NCI-H2227 treated with DMSO at 0.1 percent for 48 hours (cell line): ENCODE results near the gene TRPM2.

Source experiments
- DNase-seq: peaks from one replicate; lab custom pipeline; 2025; lab: John Stamatoyannopoulos, UW

TRPM2 gene

DNA sequence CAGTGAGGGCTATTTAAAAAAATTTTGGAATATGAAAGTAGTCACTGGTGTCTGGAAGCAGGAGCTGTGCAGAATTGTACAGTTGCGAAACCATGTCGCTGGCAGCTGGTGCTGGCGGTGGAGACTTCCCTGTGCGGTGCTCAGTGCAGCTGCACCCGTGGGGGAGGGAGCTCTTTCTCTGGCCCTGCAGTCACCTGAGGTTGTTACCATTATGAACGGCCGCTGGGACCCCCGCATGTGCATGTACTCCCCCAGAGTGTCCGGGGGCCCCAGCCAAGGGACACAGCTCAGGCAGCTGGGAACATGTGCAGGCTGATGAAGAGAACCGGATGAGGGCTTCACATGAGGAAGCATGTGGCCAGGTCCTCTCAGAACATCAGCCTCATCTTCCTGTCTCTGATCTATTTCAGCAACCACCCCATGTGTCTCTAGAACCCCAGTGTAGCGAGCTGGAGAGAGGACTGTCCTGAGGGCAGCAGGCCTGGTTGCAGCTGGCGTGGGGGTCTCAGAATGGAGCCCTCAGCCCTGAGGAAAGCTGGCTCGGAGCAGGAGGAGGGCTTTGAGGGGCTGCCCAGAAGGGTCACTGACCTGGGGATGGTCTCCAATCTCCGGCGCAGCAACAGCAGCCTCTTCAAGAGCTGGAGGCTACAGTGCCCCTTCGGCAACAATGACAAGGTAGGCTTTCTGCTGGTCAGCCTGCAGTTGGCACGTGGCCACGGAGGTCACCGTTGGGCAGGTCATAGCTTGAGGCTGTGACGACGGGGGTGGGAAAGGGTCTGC lies at the start of gene TRPM2:
Gene TRPM2, plus strand, starts transcription at position 431 of the 780 bp plus-strand sequence. Its CDS starts 80 bp downstream, at position 511.
- no peak for DNase-seq

GRCh38 chr21:44304011-44304616 lies 49.3 kb upstream of the TRPM2 start:
- DNase-seq = no peak

DNA sequence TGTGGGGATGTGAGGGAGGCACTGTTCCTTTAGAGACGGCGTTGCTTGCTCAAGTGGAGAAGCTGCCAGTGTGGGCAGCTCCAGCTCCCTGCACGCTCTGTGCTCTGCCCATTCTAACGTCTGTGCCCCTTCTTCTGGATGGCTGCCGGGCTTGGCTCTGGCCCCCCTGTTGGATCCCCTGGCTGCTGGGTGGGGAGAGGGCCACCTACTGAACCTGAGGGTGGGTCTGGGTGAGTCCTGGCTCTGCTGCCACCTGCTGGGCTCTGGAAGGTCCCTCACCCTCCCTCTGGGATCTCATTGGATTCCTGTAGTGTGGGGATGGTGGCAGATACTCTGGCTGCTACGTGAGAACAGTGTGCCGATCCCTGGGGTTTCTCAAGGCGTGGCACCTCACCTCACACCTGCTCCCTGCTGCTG lies 48.5 kb upstream of the TRPM2 start:
- no peak for DNase-seq

DNA sequence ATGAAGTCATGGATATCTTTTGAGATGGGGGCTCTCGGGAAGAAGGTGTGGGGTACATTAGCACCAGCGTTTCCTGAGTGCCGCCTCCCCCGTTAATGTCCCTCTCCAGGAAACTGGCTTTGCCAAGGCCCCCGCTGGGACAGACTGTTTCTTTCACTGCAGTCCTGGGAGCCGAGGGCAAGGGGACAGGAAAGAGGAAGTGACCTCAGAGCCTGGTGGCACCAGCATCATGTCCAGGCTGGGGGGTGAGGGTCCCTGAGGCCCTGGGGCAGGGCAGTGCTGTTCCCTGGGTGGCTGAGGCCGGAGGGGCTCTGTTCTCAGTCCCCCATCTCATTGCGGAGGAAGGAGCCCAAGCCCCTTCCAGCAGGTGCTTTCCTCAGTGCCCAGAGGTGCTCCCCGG lies 47.7 kb upstream of the TRPM2 start:
- DNase-seq = no peak

GRCh38 chr21:44306936-44307704 lies 46.3 kb upstream of the TRPM2 start:
- DNase-seq = no peak

DNA sequence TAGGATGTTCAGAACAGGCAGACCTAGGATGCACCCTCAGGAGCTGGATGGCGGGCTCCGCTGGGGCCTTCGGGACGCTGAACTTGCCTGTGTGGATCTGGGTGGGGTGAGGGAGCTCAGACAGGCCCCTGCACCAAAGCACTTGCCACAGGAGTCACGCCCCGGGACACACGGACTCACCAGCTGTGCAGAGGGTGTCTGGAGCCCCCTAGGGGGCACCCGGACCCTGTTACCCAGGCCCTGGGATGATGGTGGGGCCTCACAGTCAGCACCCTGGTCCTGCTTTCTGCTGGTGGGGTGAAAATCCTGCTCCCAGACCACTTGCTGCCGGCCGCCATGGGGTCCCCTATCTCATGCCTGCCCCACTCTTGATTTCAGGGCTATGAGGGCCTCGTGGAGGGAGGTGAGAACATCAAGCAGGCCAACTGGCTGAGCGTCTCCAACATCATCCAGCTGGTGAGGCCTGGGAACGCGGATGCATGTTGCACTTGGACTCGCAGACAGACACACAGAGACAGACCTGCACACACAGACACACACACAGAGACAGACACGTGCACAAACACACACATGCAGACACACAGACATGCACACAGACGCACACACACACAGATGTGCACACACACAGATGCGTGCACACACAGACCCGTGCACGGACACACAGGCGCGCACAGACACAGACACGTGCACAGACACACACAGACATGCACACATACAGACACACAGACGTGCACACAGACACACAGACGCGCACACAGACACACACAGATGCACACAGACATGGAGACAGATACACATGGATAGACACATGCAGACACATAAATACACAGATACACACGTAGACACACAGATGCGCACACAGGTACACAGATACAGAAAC lies 42.6 kb upstream of the TRPM2 start:
- DNase-seq = no peak

DNA sequence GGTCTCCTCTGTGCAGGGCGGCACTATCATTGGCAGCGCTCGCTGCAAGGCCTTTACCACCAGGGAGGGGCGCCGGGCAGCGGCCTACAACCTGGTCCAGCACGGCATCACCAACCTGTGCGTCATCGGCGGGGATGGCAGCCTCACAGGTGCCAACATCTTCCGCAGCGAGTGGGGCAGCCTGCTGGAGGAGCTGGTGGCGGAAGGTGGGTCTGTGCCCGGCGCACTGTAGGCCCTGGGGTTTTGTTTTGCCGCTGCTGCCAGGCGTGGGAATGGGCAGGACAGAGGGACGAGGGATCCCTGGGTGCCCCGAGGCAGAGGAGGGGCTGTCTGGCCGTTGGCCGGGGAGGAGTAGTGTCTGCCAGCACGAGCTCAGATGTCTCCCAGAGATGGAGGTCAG lies 41.3 kb upstream of the TRPM2 start:
- no peak for DNase-seq

- no peak for DNase-seq
These were observed 40.7 kb upstream of the TRPM2 start for GRCh38 chr21:44312716-44313115.

DNA sequence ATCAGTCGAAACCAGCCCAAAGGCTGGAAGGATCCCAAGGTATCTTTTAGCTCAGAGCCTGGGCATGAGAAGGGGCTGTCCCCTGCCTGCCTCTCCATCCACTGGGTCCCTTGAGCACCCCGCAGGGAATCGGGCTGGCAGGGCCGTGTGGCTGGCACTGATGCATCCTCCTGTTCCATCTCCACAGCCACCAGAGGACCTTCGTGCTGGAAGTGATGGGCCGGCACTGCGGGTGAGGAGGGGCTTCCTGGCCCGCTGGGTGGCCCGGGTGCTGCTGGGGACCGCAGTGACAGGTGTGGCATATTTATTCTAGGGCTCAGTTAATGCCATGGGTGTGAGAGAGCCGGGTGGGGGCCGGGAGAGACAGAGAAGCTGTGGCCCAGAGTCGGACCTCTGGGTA lies 40.0 kb upstream of the TRPM2 start:
- no peak for DNase-seq

DNA sequence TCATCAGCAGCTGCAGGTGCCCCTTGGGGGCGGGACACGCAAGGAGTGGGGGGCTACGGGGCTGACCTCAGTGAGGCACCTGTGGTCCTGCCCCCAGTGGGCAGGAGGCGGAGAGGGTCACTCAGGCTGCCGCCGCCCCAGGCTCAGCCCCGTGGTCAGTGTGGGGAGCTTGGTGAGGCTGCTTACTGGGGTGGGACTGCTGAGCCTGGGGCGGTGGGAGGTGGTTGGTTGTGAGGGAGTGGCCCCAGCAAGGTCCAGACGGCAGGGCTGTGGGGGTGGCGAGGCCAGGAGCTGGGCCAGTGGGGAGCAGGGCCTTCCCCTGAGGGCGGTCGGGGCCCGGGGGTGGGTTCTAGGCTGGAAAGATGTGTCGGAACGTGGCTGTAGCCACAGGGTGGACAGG lies 39.3 kb upstream of the TRPM2 start:
- no peak for DNase-seq

GRCh38 chr21:44314561-44314960 lies 38.9 kb upstream of the TRPM2 start:
- DNase-seq = no peak

GRCh38 chr21:44315691-44316203 lies 37.7 kb upstream of the TRPM2 start:
- no peak for DNase-seq

DNA sequence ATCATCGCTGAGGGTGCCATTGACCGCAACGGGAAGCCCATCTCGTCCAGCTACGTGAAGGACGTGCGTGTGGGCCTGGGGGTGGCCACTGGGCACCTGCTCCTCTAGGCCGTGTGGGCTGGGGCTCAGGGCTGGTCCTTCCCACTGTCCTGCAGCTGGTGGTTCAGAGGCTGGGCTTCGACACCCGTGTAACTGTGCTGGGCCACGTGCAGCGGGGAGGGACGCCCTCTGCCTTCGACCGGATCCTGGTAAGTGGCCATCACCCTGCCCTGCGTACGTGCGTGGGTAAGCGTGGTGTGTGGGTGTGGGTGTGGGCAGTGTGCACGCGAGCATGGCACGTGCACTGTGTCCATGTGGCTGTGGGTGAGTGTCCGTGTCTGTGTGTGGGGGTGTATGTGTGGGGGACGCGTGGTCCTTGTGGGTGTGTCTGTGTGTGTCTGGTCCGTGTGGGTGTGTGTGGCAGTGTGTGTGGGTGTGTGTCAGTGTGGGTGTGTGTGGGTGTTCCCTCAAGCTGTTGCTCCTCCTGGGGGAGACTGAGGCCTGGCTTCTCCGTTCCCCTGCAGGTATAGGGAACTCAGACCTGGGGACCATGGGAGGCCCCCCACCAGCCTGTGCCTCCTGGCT lies 37.0 kb upstream of the TRPM2 start:
- no peak for DNase-seq

DNA sequence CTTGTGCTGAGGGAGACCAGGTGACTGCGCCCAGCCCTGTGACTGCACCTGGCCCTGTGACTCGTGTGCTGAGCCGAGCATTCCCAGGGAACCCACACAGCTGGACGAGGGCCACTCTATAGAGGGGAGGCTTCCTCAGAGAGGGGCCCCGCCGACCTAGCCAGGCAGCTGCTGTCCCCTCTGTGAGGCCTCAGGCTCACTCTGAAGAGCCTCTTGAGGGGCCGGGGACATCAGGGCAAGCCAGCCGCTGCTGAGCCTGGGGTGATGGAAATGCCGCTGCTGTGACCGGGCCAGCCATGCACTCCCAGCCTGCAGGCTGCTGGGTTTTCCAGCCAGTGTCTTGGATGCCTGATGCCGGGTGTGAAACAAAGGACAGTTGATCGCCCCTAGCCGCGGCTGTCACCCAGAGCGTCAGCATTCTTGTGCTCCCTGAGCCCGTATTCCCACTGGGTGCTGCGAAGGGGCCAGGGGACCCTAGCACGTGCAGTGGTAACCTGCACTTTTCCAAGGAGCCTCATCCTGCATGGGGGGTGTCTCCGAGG lies 36.1 kb upstream of the TRPM2 start:
- no peak for DNase-seq

DNA sequence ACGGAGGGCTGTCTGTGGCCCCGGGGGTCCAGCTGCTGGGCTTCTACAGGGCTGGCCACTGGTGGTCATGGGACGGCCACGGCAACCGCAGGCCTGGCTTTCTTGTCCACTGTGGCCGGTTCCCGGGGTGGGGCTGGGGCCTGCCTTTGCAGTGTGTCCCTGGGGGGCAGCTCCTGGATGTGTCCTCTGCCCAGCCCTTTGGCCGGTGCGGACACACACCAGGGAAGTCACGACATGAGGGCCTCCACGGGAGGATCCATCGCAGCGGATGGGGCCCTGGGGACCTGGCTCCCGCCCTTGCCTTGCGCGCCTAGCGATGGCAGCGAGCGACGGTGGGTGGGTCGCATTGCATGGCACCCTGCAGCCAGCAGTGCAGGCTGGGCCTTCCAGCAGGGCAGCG lies 35.5 kb upstream of the TRPM2 start:
- no peak for DNase-seq

GRCh38 chr21:44318489-44319285 lies 34.7 kb upstream of the TRPM2 start:
- no peak for DNase-seq

DNA sequence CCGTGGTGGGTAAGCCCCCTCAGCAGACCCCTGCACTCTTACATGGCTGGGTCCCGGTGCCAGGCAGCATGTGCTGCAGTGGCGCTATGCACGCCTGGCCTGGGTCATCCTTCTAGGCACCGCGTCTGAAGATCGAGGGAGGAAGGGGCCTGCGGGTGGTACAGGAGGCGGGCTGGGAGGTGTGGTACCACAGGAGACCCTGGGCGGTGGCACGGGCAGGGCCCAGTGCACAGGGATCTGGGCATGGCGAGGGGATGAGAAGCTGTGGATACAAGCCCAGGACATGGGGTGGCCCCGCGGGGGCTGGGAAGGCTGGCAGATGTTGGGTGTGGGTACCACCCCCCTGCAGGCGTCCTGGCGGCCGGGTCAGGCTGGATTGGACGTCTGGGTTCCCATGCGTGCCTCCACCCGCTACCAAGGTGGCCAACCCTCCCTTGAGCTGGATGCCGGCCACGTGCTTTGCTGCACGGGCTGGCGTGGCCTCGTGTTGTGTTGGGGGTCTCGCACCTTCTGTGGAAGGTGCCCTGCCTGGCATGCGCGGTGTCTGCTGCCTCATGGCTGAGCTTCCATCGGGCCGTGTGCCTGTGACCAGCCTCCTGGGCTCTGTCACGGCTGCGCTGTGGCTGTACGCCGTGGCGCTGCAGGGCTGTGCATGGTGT lies 33.9 kb upstream of the TRPM2 start:
- DNase-seq = no peak

DNA sequence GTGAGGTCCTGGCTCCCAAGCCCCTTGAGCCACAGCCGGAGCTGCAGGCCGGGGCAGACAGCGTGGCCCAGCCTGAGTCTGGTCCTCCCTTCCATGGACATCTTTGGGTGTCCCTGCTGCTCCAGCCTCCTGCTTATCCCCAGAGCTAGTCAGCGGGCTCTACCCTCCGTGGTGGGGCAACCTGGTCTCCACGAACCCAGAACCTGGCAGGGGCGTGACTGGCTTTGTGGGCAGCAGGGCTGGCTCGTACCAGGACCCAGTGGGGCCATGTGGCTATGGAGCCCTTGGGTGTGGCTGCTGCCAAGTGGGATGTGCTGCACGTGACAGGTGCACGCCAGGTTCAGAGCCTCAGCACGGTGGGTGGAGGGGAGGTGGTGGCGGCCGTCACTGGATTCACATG lies 32.6 kb upstream of the TRPM2 start:
- no peak for DNase-seq

GRCh38 chr21:44321846-44322450 lies 31.5 kb upstream of the TRPM2 start:
- DNase-seq = no peak
